ELF-1 (cell line): ENCODE data around the gene GPC1.

Source experiments
- DNase-seq: peaks from one replicate; pipeline ENCODE4 v3.0.0-alpha.2; 2016; ENCODE audit warnings: low read depth, low spot score

The GPC1 gene

DNA sequence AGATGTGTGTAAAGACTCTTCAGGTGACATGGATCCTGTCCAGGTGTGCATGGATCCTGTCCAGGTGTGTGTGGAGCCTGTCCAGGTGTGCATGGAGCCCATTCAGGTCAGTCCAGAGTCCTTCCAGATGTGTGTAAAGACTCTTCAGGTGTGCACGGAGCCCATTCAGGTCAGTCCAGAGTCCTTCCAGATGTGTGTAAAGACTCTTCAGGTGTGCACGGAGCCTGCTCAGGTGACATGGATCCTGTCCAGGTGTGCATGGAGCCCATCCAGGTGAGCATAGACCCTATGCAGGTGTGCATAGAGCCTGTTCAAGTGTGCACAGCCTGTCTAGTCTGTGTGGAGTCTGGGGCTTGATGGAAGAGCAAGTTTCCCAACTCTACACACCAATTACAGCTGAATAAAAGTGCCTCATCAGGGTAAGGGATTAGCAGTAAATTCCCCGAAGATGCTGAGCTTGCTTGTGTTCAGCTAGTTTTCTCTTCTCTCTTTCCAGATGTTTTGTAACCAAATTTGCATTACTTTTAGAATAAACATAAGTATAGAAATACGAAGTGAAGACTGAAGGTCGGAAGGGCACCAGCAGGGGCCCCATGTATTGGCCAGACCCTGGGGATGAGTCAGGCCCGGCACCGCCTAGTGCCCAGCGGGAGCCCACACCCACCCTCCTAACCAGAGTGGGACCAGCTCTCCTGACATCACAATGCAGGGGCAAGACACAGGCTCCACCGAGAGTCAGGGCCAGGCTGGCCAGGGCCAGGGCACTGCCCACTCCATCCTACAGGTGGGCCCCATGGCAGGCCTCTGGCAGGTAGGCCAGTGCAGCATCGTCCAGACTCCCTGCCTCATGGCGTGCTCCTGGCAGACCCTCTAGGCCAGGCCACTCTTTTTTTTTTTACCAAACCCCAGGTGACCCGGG, 38.6 kb upstream of the GPC1 start:
- no peak for DNase-seq

- DNase-seq = no peak
Observed at GRCh38 chr2:240397542-240397916, 37.9 kb upstream of the GPC1 start.

DNA sequence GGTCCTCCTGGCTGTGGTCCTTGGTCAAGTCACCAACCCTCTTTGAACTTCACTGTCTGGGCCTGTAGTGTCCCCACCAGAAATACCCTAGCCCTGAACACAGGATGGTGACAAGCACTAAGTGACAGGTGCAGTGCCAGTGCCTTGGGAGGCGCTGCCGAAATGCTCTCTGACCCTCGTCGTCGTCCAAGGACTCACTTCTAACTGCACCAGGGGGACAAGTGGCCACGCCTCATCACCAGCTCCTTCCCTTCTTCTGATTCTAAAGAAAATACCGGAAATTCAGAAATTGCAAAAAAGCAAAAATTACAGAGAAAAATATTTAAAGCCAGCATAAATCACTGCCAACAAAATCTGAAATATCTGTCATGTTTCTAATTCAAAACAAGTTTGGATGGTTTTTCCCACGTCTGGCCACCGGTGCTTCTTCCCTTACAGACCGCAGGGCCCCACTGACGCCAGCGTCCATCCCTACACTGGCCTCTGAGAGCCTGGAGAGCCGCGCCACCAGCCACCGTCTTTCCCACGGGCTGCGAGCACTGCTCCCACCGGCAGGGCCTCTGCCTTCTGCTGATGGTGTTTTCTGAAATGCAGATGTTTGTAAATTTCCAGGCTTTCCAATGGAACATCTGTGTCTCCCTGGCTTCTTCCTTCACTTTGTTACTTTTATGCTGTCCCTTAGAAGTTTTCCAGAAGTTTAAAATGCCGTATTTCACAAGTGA, 37.4 kb upstream of the GPC1 start:
- no peak for DNase-seq

GRCh38 chr2:240398661-240399267, 36.7 kb upstream of the GPC1 start:
- DNase-seq = no peak

GRCh38 chr2:240399419-240400324, 35.8 kb upstream of the GPC1 start:
- no peak for DNase-seq

GRCh38 chr2:240400371-240401161, 34.9 kb upstream of the GPC1 start:
- DNase-seq = no peak

DNA sequence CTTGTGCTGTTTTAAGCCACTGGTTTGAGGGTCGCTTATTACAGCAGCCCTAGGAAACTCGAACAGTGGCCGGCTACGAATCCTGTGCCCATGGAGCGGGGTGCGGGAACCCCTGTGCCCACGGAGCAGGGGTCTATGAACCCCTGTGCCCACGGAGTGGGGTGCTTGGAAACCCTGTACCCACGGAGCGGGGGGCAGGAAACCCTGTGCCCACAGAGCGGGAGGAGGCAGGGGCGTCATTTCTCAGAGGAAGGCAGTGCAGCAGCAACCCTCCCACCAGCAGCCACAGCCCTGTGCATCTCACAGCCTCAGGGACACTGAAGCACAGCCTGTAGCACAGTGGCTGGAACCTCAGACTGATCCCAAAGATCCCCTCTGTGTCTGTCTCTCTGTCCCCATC, 34.2 kb upstream of the GPC1 start:
- DNase-seq = no peak

DNA sequence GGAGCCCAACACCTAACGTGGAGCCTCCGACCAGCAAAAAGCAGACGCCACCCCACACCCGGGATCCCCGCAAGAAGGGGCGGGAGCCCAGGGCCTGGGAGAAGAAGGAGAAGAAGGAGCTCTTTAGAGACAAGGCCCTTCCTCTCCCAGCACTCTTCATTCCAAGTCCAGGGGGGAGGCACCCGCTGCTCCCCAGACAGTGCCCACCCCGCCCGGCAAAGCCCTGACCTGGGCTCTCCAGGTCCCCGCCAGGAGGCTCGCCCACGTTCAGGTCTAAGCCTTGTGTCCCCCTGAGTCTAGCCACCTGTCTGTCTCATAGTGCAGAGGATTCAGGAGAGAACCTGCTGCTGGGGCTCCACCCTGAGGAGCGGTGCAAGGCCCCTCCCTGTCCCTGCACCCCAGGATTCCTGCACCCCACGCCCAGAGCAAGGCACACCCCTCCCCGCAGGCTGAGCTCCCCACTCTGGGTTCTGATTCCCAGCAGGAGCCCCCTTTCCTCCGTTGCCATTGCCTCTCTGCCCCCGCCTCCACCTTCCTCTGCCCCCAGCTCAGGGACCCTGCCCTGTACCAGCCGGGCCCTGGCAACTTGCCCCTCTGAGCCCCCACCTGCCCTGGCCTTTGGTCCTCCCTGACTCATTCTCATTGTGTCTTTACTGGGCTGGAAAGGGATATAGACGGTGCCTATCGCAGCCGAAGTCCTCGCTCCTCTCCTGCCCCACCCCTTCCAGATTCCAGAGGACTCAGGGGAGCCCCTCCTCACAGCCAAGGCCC, 33.5 kb upstream of the GPC1 start:
- no peak for DNase-seq

- DNase-seq = no peak
Observed at GRCh38 chr2:240402566-240403272, 32.7 kb upstream of the GPC1 start.

DNA sequence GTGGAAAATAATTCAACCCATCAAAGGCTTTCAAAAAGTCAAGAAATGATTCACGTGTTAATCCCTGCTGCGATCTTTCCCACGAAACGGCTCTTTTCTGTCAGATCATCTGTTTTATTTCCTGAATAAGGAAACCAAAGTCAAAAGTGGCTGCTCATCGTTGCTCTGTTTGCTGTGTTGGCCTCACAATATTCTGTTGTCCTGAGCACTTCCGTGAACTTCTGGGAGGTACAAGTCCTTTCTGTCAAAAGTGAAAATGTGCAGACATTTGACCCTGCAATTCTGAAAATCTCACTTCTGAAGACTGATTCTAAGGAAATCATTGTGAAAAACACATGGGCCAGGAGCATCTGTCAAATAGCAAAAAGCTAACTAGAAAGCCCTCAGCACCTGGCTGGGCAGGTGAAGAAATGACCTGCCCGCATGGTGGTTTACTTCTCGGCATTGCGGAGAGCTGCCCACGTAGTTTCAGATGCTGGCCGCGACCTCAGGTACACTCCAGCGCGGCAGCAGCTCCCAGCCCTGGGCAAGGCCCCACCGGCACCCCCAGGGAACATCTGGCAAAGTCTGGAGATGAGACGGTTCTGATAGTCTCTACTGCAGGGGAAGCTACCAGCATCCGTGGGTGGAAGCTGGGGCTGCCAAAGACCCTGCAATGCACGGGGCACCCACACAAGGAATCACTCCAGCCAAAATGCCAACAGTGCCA, 31.9 kb upstream of the GPC1 start:
- no peak for DNase-seq

DNA sequence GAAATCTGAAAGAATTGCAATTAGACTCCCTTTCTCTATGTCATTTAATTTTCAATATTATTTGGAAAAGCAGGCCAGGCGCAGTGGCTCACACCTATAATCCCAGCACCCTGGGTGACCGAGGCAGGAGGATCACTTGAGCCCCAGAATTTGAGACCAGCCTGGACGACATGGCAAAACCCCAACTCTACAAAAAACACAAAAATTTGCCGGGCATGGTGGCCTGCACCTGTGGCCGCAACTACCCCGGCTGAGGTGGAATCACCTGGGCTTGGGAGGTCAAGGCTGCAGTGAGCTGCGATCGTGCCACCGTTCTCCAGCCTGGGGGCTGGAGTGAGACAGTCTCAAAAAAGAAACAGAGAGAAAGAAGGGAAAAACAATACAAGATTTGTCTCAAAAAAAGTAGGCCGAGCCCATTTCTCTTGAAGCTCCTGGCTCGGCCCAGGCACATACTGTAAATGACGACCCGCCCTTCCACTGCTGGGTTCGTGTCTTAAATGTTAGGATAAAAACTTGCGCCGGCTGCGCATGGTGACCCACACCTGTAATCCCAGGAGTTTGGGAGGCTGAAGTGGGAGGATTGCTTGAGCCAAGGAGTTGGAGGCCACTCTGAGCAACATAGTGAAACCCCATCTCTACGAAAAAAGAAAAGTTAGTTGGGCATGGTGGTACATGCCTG, 31.1 kb upstream of the GPC1 start:
- DNase-seq = no peak

DNA sequence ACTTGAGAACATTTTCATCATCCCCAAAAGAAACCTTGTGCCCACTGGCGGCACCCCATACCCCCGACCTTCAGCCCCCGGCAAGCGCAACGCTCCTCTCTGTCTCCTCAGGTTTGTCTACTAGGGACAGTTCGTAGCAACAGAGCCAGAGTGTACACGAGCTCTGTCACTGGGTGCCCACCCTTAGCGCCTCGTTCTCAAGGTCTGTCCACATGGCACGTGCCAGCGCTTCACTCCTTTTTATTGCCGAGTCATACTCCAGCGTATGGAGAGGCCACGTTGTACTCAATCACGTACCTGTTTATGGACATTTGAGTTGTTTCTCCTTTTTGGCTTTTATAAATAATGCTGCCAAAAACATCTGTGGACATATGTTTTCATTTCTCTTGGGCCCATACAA, 30.3 kb upstream of the GPC1 start:
- no peak for DNase-seq

DNA sequence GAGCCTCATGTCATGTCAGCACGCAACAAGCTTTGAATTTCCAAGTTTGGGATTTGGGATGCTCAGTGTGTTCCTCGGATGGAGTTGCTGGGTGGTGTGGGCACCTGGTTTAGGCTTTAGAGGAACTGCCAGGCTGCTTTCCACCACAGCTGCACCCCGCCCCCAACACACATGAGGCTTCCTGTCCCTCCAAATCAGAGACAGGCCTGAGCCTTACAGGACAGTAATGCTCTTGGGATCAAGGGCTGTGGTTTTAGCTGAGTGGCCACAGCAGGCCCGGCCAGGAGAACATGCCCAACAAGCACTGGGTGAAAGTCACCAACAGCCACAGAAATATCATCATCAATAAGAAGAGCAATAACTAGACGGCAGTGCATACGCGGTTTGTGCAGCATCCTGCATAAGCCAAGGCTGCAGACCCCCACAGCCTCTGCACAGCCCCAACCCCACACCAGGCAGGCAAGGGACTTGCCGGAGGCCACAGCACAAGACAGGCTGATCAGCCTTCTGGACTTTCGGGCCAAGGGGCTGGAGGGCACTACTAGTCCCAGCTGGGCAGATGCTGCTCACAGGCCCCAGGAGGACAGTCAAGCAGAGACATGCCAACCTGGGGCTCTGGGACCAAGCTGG, 29.7 kb upstream of the GPC1 start:
- no peak for DNase-seq

GRCh38 chr2:240407090-240407489, 28.4 kb upstream of the GPC1 start:
- no peak for DNase-seq

DNA sequence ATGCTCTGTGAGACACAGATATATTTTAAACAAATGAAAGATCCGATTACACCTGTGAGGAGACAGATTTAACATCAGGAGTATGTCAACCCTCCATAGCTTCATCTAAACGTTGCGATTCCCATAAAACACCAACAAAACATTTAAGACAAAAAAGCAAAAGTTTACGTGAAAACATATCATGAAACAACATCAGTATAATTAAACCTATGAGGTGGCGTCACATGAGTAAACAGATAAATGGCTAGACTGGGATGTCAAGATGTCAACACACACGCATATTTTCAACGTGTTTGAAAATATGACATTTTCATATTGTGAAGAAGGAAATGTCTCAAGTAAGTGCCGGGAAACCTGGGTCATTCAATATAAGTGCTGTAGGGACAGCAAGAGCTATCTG, 25.5 kb upstream of the GPC1 start:
- DNase-seq = no peak

DNA sequence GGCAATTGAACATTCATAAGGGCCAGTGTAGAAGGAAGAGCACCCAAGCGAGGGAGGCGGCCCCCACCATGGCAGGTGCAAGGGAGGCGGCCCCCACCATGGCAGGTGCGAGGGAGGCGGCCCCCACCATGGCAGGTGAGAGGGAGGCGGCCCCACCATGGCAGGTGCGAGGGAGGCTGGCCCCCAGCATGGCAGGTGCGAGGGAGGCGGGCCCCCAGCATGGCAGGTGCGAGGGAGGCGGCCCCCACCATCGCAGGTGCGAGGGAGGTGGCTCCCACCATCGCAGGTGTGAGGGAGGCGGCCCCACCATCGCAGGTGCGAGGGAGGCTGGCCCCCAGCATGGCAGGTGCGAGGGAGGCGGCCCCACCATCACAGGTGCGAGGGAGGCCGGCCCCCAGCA, 24.7 kb upstream of the GPC1 start:
- DNase-seq = no peak

- DNase-seq = no peak
Observed at GRCh38 chr2:240411261-240412160, 24.0 kb upstream of the GPC1 start.
